DMS79 (cell line): ENCODE results near the gene AIG1.

ENCODE experiments used
- DNase-seq: peaks from one replicate; lab custom pipeline; 2025; lab: John Stamatoyannopoulos, UW

Gene AIG1

DNA sequence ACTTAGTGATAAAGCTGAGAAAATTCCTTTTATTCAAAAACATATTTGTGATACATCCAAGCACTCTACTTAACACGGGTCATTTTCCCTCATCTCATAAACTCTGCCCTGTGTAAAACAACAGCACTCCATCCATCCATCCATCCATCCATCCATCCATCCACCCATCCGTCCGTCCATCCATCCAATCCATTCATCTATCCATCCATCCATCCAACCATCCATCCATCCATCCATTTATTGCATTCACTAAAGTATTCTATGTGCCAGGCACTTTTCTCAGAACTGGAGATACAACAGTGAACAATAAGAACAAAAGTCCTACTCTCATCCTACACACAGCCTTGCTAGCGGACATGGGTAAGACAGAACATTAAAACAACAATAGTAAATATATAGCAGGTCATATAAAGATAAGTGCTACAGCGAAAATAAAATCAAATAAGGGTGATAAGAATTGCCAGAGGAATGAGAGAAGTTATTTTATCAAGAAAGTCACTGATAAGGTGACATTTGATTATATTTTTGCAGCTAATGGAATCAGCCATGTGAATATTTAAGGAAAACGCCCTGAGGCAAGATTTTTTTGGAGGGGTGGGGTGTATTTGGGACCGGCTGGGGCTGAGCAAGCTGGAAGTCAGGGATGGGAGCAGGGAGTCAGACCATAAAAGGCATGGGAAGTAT is 311.7 kb downstream of the AIG1 start:
- no peak for DNase-seq

DNA sequence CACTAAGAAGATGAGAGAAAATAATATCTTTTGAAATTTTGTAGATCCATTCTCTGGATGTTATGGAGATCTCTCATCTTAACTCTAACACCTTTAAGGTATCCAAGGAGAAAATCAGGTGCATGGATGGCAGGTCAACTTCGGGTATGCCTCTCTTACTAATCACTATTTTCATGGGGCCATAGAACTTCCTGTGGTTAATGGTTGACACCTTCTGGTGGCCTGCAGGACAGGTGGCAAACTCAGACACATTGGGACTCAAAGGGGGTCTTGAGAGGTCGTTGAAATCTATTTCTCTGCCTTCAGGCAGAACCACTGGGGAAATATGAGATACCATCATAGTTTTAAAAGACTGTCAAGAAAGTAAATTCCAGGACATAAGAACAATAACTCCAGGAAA is 313.3 kb downstream of the AIG1 start:
- no peak for DNase-seq

DNA sequence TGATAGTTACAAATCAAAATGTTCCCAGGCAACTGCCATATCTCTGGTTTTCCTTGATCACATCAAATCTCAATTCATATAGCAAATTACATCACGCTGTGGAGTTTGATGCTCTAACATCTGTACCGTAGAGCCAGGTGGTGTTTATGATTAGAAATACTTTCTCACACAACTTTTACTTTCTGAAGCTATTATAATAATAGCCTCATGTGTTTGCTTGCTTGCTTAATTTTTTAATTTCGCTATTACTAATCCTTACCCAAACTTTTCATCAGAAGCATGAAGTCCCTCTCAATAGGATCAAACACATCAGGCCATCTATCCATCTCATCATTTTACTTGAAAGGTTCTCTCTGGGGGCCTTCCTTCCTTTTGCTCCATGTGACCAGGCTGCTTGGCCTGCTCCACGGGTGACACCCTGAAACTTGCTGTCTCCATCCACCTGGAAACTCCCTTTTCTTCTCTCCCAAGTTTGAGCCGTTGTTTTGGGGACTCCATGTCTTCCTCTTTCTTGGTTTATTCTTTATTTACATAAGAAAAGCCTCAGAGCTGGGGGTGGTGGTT is 314.4 kb downstream of the AIG1 start:
- no peak for DNase-seq

DNA sequence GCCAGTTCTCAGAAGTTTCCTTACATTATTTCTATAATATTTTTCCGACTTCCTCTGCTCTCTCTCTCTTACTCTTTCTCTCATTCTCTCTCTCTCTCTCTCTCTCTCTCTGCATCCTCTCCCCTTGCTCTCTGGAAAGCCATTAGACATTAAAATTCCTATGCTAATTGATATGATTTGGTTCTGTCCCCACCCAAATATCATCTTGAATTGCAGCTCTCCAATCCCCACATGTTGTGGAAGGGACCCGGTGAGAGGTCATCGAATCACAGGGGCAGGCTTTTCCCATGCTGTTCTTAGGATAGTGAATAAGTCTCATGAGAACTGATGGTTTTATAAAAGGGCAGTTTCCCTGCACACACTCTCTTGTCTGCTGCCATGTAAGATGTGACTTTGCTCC is 315.7 kb downstream of the AIG1 start:
- no peak for DNase-seq

DNA sequence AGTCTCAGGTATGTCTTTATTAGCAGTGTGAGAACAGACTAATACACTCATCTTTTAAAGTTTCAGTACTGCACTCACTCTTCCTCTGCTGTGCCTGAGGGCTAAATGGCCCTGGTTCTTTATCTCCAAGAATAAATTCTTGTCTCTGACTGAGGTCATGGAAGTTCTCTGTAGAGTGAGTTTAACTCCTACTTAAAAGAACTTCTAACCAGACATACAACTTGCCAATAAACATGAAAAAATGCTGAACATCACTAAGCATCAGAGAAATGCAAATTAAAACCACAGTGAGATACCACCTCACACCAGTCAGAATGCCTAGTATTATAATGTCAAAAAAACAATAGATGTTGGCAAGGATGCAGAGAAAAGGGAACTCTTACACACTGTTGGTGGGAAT is 316.2 kb downstream of the AIG1 start:
- no peak for DNase-seq

DNA sequence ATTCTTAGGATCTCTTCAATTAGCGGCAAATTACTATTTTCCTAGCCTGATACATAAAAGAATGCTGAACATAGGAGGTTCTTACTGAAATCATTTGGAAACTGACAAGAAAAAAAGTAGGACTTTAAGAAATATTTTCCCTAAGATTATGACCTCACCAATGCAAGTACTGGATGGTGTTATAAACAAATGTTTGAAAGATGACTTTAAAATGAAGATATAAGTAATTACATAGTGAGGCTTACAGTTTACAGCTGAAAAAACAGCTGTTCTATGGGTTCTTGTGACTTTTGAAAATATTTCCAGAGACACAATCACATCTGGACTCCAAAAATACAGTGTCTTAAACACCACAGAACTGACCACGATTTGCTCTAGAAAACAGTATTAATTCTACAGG is 324.9 kb downstream of the AIG1 start:
- no peak for DNase-seq

DNA sequence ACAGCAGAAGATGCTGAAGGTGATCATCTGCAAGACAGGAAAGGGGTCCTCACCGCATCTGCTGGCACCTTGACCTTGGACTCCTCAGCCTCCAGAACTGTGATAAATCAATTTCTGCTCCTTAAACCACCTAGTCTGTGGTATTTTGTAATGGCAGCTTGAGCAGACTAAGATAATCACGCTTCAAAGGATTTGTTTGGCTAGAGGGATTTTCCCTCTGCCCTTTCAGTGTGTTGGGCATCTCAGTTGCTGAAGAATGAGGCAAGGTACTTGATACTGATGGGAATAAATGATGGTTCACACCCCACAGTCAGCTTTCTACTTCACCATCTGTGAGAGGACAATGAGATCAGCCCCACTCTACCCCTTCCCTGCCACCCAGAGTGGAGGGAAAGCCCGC is 329.6 kb downstream of the AIG1 start:
- no peak for DNase-seq
